Measurements from ENCODE around the gene LYPD1.

DNA sequence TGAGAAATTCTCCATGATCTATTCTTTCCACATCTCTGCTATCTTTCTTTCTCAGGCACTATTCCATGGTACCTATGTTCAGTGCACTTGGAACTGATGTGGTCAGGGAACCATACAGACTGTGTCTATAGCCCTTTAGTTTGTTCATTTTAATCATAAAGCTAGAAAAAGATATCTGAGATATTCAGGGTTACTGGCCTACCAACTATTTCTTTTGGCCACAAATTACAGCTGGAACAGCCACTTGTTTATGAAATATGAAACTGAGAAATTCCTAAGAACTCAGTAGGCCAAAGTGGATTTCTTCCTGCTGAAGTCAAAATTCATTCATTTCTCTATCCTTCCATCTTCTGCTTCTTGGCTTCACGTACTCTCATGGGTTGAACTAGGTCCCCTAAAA, 22.8 kb upstream of the LYPD1 start:
- TF ChIP-seq FOXJ2 (tag; IDR thresholded peaks at IDR 0.05) (no peak), SIN3A (IDR thresholded peaks at IDR 0.05; ENCODE audit: borderline replicate concordance in 2 of 2, control insufficient read depth in 1 of 2, low read depth in 2 of 2, low read length in 2 of 2) (no peak), ELK1 (CRISPR knock-in tag; IDR thresholded peaks at IDR 0.05) (no peak), ZNF224 (CRISPR knock-in tag; IDR thresholded peaks at IDR 0.05) (no peak)
- TF ChIP-seq, protein P1, sequence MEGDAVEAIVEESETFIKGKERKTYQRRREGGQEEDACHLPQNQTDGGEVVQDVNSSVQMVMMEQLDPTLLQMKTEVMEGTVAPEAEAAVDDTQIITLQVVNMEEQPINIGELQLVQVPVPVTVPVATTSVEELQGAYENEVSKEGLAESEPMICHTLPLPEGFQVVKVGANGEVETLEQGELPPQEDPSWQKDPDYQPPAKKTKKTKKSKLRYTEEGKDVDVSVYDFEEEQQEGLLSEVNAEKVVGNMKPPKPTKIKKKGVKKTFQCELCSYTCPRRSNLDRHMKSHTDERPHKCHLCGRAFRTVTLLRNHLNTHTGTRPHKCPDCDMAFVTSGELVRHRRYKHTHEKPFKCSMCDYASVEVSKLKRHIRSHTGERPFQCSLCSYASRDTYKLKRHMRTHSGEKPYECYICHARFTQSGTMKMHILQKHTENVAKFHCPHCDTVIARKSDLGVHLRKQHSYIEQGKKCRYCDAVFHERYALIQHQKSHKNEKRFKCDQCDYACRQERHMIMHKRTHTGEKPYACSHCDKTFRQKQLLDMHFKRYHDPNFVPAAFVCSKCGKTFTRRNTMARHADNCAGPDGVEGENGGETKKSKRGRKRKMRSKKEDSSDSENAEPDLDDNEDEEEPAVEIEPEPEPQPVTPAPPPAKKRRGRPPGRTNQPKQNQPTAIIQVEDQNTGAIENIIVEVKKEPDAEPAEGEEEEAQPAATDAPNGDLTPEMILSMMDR (IDR thresholded peaks at IDR 0.05 in 2 of 3, conservative IDR thresholded peaks at IDR 0.05 in 1 of 3; ENCODE audit: insufficient read depth in 2 of 3, low read depth in 1 of 3, low read length in 3 of 3), result no peak
